ENCODE data around the gene UBL5.
A peak's percentile ranks its signal among the peaks of the same experiment; 100 is the strongest.
"Not testable (repeated sequence)": the region's sequence is repeated elsewhere in the genome, so short reads cannot be mapped to it uniquely, and the experiment has no call there.

Gene UBL5

DNA sequence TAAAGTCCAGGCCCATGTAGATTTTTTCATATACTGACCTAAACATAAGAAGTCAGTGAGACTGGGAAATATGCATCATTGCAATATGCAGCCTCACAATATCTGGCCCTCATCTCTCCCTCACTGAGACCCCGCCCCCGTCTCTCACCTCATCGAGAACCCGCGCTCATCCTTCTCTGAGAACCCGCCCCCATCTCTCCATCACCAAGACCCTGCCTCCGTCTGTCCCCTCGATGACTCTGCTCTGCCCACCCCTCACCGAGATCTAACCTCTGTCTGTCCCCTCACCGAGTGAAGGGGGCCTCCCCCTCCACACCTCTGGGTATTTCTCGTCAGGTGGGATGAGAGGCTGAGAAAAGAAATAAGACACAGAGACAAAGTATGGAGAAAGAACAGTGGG is 38.7 kb upstream of the UBL5 start:
- no peak for DNase-seq (ENCODE audit: low read depth)
- TF ChIP-seq, protein P1, sequence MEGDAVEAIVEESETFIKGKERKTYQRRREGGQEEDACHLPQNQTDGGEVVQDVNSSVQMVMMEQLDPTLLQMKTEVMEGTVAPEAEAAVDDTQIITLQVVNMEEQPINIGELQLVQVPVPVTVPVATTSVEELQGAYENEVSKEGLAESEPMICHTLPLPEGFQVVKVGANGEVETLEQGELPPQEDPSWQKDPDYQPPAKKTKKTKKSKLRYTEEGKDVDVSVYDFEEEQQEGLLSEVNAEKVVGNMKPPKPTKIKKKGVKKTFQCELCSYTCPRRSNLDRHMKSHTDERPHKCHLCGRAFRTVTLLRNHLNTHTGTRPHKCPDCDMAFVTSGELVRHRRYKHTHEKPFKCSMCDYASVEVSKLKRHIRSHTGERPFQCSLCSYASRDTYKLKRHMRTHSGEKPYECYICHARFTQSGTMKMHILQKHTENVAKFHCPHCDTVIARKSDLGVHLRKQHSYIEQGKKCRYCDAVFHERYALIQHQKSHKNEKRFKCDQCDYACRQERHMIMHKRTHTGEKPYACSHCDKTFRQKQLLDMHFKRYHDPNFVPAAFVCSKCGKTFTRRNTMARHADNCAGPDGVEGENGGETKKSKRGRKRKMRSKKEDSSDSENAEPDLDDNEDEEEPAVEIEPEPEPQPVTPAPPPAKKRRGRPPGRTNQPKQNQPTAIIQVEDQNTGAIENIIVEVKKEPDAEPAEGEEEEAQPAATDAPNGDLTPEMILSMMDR (conservative IDR thresholded peaks at IDR 0.05; ENCODE audit: low read length): no peak
- no peak overlapping the region for H3K4me3 ChIP-seq (ENCODE audit: low read length)

GRCh38 chr19:9789579-9789978 is 38.1 kb upstream of the UBL5 start:
- not testable (repeated sequence) for DNase-seq (ENCODE audit: low read depth); H3K4me3 ChIP-seq (ENCODE audit: low read length)

DNA sequence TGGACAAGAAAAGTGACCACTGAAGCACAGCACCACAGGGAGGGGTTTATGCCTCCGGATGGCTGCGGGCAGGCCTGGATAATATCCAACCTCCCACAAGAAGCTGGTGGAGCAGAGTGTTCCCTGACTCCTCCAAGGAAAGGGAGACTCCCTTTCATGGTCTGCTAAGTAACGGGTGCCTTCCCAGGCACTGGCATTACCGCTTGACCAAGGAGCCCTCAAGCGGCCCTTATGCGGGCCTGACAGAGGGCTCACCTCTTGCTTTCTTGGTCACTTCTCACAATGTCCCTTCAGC is 36.7 kb upstream of the UBL5 start:
- H3K4me3 ChIP-seq (ENCODE audit: low read length); DNase-seq (ENCODE audit: low read depth): not testable (repeated sequence)

GRCh38 chr19:9791552-9792205 is 36.0 kb upstream of the UBL5 start:
- peak; percentile 95 for DNase-seq (ENCODE audit: low read depth)
- peak overlapping the region; percentile 87 for H3K4me3 ChIP-seq (ENCODE audit: low read length)
- TF ChIP-seq, protein P1 (conservative IDR thresholded peaks at IDR 0.05; ENCODE audit: low read length): no peak

GRCh38 chr19:9792206-9793070 is 35.3 kb upstream of the UBL5 start:
- TF ChIP-seq, protein P1 (conservative IDR thresholded peaks at IDR 0.05; ENCODE audit: low read length): no peak
- DNase-seq (ENCODE audit: low read depth): peak; percentile 92

GRCh38 chr19:9793071-9793591 is 34.6 kb upstream of the UBL5 start:
- TF ChIP-seq, protein P1 (conservative IDR thresholded peaks at IDR 0.05; ENCODE audit: low read length): no peak
- peak overlapping the region; percentile 87 for H3K4me3 ChIP-seq (ENCODE audit: low read length)
- DNase-seq (ENCODE audit: low read depth): peak; percentile 36

More at GRCh38 chr19:9792206-9793070, 35.3 kb upstream of the UBL5 start:
- H3K4me3 ChIP-seq (ENCODE audit: low read length): peak overlapping the region; percentile 87

DNA sequence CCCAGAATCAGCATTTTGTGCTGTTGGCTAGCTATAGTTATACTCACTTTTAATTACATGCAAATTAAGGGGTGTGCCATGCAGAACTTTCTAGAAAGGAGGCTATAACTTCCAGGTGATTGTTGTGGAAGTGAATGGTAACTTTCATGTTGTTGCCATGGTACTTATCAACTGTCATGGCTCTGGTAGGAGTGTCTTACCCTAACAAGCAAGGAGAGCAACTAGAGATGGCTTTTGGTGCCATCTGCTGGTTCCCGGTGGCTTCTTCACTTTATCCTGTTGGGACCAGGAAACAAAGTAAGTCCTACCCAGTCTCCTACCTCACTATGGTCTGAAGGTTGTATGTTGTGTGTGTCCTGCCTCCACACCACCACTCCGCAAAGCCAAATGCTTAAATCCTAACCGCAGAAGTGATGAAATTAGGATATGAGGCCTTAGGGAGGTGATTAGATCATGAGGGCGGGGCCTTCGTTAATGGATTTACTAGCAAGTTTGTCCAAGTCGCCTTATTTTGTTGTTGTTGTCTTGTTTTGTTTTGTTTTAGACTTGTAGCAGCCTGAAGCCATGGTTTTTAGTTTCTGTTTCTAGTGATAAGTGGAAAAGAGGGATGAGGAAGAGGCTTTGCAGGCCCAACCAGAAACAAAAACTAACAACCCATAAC is 31.5 kb upstream of the UBL5 start:
- TF ChIP-seq, protein P1 (conservative IDR thresholded peaks at IDR 0.05; ENCODE audit: low read length): peak; percentile 92
- peak; percentile 87 for DNase-seq (ENCODE audit: low read depth)
- no peak overlapping the region for H3K4me3 ChIP-seq (ENCODE audit: low read length)

All from AG10803 (cell line).